ENCODE measurements around the gene ZRANB3. TPM values are rescaled to one million over a fixed set of nuclear protein-coding genes. Genes with fewer than 3 reads are reported as not detected.

ZRANB3 gene
- total RNA-seq, 1 donor from 2014 or later: 14.6 TPM

DNA sequence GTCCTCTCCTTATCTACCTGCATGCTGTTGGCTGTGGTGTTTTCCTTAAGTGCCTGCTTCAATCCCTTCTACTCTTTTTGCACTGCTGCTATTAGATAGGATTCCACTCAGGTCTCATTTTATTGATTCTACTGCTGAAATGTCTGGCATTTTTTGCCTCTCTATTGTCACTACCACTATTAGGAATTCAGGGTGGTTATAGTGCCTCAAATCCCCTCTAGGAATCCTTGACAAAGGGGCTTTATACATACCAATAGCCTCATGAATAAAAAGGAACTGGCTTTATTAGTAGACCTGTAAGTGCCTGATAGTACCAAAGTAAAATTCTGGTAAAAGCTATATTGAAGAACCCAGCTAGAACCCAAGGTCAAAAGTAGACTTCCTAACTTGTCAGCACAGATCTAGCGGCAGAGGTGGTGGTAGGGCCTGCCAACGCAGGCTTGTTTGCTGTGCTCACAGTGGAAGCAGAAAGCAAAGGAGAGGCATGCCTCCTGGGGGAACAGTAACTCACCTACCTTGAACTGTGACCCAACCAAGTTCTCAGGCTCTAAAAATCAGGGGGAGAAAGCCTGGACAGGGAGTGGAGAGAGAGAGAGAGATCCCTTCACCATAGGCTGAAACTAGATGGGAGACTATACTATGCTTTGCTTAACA lies 278.1 kb downstream of the ZRANB3 start:
- no peak for DNase-seq (ENCODE audit: low read depth)

DNA sequence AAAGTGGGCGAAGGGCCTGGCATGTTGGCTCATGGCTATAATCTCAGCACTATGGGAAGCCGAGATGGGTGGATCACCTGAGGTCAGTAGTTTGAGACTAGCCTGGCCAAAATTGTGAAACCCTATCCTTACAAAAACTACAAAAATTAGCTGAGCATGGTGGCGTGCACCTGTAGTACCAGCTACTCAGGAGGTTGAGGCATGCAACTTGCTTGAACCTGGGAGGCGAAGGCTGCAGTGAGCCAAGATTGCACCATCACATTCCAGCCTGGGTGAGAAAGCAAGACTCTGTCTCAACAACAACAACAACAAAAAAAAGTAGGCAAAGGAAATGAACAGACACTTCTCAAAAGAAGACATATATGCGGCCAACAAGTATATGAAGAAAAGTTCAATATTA lies 282.4 kb downstream of the ZRANB3 start:
- no peak for DNase-seq (ENCODE audit: low read depth)

DNA sequence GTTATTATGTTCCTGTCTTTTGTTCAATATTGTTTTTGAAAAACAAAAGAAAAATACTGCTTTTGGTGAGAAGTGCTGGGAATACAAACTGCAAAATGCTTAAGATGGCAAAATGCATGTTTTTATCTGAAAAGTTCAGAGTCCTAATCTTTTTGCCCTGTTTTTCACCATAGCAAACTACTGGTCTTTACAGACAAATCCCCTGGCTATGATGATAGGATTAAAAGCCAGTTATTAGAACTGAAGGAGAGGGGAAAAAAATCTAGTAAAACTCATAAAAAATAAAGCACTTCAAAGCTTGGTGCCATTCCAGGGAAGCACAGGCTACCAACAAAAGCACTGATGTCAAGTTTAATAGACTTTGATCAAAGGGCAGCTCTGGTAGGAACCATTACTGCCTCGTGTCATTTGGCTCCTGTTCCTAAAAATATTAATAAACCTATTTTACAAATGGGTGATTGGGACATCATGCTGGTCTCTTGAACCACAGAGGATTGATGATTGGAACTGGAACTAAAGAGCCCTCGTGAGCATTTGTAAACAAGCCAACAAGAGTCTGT lies 284.2 kb downstream of the ZRANB3 start:
- DNase-seq (ENCODE audit: low read depth): no peak

DNA sequence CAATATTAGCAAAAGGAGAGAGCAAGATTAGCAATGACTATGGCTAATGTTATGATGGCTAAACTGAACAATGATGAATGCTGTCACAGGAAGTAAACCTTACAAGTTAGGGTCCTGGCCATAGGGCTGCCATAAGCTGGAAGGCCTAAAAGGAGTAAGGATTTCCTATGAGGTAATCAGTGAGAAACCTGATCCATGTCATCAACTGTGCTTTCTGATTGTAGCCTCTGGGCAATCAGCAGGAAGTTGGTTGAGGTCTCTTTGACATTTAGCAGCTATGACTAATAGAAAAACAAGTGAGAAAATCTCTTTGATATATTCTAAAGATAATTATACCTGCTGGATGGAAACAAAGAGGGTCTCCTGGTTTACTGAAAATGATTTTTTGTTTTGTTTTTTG lies 285.9 kb downstream of the ZRANB3 start:
- DNase-seq (ENCODE audit: low read depth): peak; percentile 88

DNA sequence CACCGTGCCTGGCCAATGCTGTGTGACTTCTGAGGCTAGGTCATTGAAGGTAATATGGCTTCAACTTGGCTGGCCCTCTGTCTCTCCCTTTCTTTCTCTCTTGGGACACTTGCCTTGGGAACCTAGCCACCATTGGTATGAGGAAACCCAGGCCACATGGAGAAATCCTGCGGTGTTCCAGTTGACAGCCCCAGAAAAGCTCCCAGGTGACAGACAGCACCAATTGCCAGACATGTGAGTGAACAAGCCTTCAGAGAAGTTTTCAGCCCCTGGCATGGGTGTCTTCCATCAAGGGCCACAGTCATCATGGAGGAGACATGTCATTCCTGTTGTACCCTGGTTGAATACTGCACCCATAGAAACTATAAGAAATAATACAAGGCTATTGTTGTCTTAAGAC lies 292.4 kb downstream of the ZRANB3 start:
- DNase-seq (ENCODE audit: low read depth): no peak

DNA sequence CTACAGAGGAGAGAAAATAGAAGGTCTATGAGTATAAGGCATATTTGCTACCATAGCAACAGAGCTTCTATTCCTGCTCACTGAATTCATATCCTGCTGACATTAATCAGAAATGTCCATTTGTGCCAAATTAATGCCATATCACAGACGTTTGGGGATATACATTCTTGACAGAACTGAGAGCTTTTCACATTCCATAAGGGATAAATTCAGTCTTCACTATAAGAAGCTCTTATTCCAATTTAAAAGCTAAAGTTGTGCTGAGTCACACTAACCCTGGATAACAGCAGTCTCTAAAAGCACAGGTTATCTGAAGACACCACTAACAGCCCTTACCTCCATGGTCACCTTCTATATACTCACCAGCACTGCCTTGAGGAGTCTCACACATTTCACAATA lies 300.9 kb downstream of the ZRANB3 start:
- no peak for DNase-seq (ENCODE audit: low read depth)

DNA sequence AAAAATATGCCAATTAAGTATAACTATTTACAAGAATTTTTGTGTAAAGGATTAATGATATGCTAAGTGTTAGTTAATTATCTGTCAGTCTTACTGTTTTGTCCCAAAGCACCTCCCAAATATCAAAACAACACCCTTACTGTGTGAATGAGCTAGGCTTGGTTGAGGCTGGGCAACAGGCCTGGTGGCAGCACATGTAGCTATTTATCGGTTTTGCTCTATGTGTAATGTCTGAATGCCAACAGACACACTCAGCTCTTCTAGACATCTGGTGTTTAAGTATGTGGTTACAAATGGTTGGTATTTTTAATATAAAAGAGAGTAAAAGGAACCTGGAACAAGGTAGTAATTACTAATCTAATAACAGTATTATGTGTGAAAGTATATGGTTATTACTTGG lies 303.6 kb downstream of the ZRANB3 start:
- DNase-seq (ENCODE audit: low read depth): no peak

DNA sequence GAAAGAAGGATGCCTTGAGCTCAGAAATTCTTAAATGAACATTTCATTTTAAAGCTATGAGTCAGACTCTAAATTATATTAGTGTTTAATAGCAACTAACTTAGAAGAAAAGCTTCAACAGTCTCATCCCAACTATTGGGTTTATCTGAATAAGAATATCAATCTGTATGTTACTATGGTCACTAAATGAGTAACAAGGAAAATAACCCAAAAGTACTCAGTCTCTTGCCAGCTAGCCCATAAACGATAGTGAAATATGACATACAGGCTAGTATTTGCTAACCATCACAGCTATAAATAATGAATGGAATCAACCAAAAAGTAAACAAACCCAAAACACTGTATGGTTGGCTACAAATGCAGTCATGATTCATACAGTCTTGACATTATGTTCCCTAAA lies 304.1 kb downstream of the ZRANB3 start:
- DNase-seq (ENCODE audit: low read depth): no peak

DNA sequence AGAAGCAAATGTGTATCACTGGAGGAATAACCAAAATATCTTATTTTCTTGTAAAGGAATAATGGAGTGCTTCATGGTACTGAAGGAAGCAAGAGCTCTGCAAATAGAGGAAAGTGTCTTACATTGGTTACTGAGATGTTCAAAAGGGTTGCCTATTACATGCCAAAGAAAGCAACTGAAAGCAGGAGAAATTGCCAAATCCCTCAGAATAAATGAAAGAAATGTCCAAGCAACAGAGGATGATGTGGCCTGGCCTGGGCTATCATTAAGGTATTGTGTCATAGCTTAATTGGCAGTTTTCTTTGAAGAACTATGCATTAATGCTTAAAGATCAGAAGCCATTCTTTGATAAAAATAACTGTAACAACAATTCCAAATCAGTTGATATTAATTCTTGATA lies 305.2 kb downstream of the ZRANB3 start:
- no peak for DNase-seq (ENCODE audit: low read depth)

DNA sequence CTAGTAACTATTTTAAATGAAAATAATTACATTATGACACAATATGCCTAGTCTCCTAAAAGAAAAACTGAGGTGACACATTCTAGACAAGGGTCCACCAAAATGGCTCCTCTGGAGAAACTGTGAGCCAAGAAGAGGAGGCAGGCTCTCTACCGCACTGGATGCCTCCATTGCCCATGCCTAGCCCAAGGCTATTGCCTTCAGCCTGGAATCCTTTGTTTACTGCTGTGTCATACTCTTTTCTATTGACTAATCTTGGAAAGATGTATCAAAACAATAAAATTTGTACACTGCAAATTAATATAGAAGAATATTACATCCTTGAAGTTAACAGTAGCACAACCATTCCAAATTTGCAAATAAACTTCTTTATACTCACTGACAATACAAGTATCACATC lies 311.8 kb downstream of the ZRANB3 start:
- no peak for DNase-seq (ENCODE audit: low read depth)

DNA sequence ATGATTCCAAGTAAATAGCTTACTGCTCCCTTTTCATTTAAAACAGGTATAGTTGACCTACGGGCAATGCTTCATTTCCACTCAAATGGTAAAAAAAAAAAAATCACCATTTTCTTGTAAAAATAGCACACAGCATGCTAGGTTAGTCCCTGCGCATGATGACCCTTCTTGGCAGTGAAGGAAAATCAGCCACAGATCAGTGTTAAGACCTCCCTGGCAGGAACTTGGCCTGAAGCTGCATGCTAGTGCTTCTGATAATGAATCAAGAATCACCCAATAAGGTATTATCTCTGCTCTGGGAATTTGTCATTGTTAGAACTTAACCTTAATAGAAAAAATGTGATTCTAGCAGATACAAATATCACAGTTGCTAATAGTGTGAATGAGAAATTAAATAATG lies 312.6 kb downstream of the ZRANB3 start:
- no peak for DNase-seq (ENCODE audit: low read depth)

DNA sequence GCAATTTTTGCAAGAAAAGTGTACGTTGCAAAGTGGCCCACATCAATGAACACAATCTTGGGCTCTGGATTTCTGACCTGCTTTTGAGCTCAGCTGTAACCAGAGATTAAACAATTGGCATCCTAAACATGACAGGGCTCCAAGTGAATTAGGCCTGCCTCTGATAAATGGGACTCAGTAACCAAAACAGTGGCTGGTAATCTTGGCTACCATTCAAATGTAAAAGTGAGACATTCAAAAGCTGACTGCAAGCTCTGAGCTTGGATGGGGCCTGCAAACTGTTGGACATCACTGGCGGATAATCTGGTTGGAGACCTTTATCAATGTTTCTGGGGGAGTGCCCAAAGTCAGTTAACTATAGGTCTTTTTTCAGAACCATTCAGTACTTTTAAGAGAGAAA lies 318.3 kb downstream of the ZRANB3 start:
- no peak for DNase-seq (ENCODE audit: low read depth)

DNA sequence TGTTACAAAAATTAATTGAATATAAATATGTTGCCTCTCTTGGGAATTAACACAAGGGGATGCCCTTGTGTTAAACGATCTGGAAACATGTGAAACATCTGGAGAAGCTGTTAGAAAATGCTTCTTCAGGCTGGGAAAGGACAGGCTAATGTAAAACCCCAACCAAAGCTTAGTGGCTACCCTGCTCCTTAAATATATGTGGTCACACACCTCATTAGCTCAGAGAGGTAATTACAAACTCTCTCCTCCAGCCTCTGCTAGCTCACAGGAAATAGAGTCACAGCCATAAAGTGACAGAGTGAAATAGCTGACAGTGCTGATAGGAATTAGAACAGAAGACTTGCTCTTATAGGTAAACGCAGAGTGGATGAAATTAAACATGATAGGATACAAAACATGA lies 323.0 kb downstream of the ZRANB3 start:
- DNase-seq (ENCODE audit: low read depth): peak; percentile 33

DNA sequence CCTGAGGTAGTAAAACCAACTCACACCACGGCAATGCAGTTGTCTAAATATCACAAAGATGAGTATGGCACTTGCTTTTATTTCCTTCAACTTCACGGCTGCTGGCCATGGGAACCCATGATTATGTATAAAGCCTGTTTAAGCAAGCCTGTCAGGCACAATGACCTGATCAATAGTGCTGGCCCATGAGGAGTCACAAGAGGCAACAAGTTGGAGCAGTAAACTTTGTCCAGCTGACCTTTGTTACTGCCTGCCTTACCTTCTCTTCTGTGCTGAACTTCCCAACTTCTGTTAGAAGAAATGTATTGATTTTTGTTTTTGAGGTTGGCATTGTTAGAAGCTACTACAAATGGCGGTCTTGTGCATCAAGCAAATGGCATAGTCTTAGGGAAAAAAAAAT lies 327.1 kb downstream of the ZRANB3 start:
- no peak for DNase-seq (ENCODE audit: low read depth)

DNA sequence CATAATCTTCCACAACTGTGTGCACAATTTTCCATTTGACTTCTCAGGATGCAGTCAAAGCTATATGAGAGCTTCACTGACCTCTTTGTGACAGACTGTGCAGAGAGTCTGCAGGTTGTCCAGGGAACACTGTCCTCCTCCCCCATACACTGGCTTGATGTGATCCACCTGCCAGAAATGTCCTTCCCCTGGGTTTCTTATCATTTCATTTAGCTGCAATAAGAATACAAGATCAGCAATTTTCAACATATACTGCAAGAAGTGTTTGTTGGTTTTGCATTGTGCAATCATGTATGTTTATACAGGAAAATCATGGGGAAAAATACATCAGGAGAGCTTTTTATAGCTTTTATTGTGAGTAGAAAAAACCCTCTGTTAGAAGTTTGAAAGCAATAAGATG lies 328.3 kb downstream of the ZRANB3 start:
- DNase-seq (ENCODE audit: low read depth): no peak

DNA sequence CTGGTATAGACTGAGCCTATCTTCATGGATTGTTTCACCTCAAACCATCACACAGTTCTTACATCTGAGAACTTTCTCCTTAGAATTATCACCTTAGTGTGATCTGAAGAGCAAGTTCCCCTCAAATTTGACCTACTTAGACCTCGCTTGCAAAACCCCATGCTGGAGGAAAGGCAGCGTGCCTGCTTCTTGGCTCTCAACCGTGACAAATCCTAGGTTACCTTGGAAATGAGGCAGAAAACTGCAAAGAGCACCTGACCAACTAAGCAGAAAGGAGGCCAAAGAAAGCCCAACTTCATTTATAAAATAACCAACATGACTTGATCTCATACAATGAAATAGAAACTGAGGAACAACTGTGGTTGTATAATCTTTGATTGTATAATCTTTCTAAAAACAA lies 332.5 kb downstream of the ZRANB3 start:
- DNase-seq (ENCODE audit: low read depth): peak; percentile 61

DNA sequence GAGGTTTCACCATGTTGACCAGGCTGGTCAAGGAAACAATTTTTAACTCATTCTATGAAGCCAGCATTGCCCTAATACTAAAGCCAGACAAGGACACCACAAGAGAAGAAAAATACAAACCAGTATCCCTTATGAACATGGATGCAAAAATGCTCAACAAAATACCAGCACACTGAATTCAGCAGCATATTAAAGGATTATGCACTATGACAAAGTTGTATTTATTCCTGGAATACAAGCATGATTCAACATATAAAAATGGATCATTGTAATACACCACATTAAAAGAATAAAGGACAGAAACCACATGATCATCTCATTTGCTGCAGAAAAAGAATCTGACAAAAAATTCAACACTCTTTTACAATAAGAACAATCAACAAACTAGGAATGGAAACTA lies 340.2 kb downstream of the ZRANB3 start:
- DNase-seq (ENCODE audit: low read depth): no peak

DNA sequence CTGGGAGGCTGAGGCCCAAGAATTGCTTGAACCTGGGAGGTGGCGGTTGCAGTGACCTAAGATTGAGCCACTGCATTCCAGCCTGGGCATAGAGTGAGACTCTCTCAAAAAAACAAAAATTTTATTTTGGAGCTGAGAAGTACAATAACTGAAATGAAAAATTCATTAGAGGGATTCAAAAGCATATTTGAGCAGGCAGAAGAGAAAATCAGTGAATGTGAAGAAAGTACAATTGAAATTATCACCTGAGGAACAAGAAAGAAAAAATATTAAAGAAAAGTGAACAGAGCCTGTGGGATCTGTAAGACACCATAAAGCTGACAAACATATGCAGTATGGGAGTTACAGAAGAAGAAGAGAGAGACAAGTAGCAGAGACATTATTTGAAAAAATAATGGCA lies 341.9 kb downstream of the ZRANB3 start:
- no peak for DNase-seq (ENCODE audit: low read depth)

DNA sequence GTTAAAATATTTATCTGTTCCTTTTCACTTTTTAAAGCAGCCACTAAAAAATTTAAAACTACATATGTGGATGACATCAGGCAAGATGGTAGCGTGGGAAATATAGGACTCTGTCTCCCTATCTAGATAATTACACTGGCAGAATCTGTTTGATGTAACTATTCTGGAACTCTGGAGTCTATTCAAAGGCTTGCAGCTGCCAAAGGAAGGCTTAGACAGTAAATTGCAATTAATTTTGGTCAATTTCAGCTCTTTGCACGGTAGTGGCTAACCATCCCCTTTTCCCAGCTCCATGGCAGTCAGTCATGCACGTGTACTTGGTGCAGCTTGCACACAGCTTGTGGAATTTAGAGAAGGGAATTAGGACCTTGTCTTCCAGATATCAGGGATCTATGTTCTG lies 343.7 kb downstream of the ZRANB3 start:
- no peak for DNase-seq (ENCODE audit: low read depth)

DNA sequence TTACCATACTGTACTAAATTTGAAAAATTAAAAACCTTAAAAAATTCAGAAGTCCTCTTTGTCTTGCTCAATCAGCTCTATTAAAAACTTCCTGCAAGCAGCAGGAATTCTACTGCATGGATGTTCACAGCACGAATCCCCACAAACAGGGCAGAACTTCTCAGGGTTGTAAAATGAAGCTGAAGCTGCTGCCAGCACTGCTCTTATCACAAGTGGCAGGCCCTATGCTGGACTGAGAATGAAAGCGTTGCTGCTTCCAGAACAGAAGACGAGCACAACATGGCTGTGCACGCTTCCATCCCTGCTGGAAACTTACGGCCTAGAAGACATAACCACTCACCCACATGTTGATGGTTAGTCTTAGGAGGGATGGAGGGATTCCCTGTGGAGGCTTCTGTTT lies 345.0 kb downstream of the ZRANB3 start:
- no peak for DNase-seq (ENCODE audit: low read depth)

DNA sequence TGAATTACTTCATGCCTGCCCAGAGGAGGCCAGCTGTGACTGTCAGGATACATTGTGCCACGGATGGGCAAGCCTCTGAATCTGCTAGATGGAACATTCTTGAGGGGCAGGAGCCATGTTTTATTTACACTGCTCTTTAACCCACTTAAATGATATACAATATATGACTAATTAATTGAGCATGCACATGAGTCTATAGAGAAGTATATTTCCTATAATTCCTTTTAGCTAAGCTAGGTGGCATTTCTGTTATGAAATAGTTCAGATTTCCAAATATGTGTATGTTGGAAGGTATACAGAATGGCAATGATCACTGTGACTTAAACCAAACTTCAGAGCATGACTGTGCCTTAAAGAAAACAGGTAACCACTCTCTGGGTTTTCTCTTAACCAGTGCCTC lies 347.2 kb downstream of the ZRANB3 start:
- DNase-seq (ENCODE audit: low read depth): no peak

DNA sequence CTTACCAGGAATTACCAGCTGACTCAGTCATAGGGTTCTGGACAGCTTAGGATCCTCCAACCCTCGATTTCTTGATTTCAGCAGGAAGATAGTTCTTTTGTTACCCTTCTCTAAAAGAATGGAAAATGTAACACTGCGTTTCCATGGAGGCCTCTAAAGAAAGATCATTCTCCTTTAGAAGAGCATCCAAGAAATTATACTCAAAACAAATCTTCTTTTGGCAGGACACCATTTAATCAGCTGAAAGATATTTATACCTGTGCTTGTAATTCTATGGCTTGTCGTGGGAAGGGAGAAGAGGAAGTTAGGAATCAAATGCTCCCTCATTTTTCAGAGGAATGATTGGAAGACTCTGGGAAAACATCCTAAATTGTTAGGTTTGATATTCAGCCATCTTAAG lies 348.4 kb downstream of the ZRANB3 start:
- no peak for DNase-seq (ENCODE audit: low read depth)

DNA sequence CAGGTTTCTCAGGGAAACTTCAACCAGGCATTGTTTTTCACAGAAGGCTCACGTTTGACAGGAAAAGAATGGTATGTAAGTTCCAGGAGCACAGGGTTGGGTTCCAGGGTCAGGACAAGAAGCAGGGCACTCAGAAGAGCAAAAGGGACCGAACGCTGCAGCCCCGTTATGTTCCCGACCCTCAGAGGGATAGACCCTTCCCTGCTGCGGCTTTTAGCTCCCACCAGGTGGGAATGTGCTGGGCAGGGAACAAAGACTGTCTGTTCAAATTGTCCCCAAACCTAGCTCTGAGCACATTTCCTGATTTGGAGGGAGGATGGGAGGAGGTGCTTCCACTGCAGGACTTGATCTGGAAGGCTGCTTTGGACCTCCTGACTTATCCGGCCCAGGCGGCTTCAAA lies 348.8 kb downstream of the ZRANB3 start:
- DNase-seq (ENCODE audit: low read depth): no peak

DNA sequence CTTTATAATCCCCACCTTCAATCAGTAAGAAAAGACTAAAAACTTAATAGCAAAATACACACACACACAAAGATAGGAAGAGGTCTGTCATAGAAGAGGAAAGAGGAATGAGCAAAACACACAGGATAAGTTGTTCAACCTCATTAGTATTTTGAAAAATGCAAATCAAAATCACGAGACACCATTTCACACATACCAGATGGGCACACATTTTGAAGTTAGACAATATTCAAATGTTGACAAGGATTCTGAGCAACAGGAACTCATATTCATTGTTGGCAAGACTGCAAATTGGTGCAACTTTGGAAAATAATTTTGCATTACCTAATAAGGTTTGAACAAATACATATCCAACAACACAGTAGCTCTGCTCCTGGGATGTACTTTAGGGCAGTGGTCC lies 351.3 kb downstream of the ZRANB3 start:
- no peak for DNase-seq (ENCODE audit: low read depth)

Measured in renal cortical epithelial cell (primary cell).